ENCODE data around the gene METTL1.
"Not testable (repeated sequence)": the region's sequence is repeated elsewhere in the genome, so short reads cannot be mapped to it uniquely, and the experiment has no call there.

The METTL1 gene

GRCh38 chr12:57721846-57722608 lies 49.9 kb downstream of the METTL1 start:
- not testable (repeated sequence) for DNase-seq

GRCh38 chr12:57720606-57721595 lies 51.0 kb downstream of the METTL1 start:
- DNase-seq: no peak

- DNase-seq: no peak
Measured at GRCh38 chr12:57719777-57720605, 51.9 kb downstream of the METTL1 start.

GRCh38 chr12:57718641-57719528 lies 53.0 kb downstream of the METTL1 start:
- DNase-seq: no peak

Data from effector CD4-positive, alpha-beta T cell (primary cell).